Forelimb muscle (tissue), 1 donor: Measurements from ENCODE around the gene MARCHF5. TPM values are rescaled to one million over a fixed set of nuclear protein-coding genes. Genes with fewer than 3 reads are reported as not detected.
"Not testable (repeated sequence)": the region's sequence is repeated elsewhere in the genome, so short reads cannot be mapped to it uniquely, and the experiment has no call there.

Experiments
- DNase-seq: peaks from one replicate; pipeline ENCODE4 v3.0.0-alpha.2; 2013; ENCODE audit warnings: low read depth
- polyA plus RNA-seq: library from polyadenylated mRNA; unstranded; fragments of 120-200 nt; gene quantifications from one replicate; pipeline ENCODE4 v1.2.1, GENCODE V29; 2013; ENCODE audit not compliant: insufficient read length

The MARCHF5 gene
- polyA plus RNA-seq, 1 donor, result 31.0 TPM

DNA sequence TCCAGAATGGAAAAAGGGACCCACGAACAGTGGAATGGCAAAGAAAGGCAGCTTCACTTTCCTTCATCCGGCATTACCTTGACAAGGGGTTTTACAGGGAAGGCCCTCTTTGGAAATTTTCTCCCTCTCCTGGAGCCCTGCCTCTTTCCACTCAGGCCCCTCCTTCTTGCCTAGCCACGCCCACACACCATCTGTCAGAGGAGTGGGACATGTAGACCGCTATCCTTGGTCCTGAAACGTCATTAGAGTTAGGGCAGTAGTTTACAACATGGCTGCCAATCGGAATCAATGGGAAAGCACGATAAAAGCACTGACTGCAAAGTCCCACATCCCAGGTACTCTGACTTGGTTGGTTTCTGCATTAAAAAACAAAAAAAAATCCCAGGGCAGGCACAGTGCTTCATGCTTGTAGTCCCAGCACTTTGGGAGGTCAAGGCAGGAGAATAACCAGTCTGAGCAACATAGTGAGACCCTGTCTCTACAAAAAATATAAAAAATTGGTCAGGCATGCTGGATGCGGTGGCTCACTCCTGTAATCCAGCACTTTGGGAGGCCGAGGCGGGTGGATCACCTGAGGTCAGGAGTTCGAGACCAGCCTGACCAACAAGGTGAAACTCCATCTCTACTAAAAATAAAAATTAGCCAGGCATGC is 96.4 kb downstream of the MARCHF5 start:
- no peak for DNase-seq

GRCh38 chr10:92393173-92393572 is 102.2 kb downstream of the MARCHF5 start:
- DNase-seq, result not testable (repeated sequence)

- no peak for DNase-seq
Measured at GRCh38 chr10:92395271-92395670, 104.3 kb downstream of the MARCHF5 start.

GRCh38 chr10:92402234-92402633 is 111.3 kb downstream of the MARCHF5 start:
- DNase-seq, result not testable (repeated sequence)

Other genes with a start within 250 kb of the MARCHF5 start
- 3.7 TPM for gene CPEB3, start 89 bp upstream of the MARCHF5 start, polyA plus RNA-seq